GM10847 (cell line): ENCODE data around the gene PSORS1C2.

Experiments
- POLR2A ChIP-seq: IDR thresholded peaks from 2 replicates; pipeline ENCODE4 v1.6.1; 2011; ENCODE audit not compliant: insufficient read length; ENCODE audit errors: extremely low read depth

The PSORS1C2 gene

DNA sequence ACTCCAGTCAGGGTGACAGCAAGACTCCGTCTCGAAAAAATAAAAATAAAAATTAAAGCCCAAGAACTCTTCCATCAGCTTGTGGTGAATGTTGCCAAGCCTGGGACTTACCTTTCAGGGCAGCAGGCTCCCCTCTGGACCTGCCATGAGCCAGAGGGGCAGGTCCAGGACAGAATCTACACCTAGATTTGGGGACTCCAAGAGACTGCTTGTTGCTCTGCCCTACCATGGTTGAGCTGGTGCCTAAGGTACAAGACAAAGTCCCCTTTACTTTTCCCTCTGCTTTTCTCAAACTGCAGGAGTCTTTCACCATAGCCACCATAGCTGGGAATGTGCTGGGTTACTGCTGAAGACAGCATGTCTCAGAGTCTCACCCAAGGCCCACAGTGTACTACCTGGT, 35.7 kb downstream of the PSORS1C2 start:
- no peak for TF ChIP-seq POLR2A

DNA sequence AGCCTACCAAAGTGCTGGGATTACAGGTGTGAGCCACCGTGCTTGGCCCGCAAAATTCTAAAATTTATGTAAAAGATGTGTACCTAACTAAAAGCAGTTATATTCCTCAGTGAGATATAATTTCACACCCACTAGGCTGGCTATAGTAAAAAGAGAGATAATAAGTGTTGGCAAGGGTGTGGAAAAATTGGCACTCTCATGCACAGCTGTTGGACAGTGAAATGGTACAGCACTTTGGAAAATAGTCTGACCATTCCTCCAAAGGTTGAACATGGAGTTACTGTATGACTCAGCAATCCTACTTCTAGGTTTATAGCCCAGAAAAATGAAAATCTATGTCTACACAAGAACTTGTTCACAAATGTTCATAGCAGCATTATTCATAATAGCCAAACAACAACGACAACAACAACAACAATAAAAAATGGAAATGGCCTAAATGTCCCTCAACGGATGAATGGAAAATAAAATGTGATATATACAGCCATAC, 40.4 kb downstream of the PSORS1C2 start:
- no peak for TF ChIP-seq POLR2A

DNA sequence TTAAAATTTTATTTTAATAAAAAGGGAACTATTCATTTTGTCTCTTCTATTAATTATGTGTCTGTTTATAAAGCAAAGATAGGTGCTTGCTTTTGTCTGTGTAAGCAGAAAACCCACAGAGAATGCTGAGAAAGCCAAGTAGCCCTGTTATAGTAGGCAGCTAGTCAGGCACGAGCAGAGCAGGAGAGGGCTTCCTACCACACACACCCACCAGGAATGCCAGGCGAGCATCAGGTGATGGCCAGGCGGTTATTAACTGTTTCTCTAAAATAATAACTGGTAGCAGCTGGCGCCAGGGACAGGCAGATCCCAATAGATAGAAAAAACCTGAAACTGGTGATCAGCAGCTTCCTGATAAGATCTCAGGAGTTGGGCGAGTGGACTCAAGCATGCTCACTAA, 42.2 kb downstream of the PSORS1C2 start:
- TF ChIP-seq POLR2A: no peak

DNA sequence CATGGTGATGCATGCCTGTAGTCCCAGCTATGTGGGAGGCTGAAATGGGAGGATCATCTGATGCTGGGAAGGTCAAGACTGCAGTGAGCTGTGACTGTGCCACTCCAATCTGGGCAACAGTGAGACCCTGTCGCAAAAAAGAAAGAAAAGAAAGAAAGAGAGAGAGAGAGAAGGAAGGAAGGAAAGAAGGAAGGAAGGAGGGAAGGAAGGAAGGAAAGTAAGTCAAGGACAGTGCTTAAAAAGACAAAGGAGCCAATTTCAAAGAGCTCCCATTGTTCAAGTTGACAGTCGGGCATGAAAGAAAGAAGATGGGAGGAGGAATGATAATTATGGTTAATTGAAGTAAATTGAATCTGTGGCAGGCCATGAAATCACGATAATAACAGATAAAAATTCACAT, 42.7 kb downstream of the PSORS1C2 start:
- TF ChIP-seq POLR2A: no peak

DNA sequence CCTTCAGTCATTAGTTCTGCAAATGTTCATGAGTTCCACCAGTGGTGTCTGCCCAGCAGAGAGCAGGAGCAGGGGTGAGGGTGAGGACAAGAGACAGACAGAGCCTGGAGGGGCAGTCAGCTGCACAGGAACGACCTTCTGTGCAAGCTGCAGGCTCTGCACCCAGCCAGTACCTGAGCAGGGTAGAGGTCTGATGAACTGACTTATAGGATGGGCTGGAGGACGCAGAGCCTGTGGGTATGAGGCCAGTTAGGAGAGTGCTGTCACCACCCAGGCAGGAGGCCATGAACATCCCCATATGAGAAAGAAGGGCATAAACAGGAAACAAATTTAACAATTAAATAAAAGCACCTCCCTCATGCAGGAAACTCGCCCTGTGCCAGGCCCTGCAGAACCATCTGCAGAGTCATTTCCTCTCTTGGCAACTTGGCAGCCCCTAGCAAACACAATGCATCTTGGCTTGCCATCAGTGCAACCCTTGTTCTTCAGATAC, 44.4 kb downstream of the PSORS1C2 start:
- no peak for TF ChIP-seq POLR2A

DNA sequence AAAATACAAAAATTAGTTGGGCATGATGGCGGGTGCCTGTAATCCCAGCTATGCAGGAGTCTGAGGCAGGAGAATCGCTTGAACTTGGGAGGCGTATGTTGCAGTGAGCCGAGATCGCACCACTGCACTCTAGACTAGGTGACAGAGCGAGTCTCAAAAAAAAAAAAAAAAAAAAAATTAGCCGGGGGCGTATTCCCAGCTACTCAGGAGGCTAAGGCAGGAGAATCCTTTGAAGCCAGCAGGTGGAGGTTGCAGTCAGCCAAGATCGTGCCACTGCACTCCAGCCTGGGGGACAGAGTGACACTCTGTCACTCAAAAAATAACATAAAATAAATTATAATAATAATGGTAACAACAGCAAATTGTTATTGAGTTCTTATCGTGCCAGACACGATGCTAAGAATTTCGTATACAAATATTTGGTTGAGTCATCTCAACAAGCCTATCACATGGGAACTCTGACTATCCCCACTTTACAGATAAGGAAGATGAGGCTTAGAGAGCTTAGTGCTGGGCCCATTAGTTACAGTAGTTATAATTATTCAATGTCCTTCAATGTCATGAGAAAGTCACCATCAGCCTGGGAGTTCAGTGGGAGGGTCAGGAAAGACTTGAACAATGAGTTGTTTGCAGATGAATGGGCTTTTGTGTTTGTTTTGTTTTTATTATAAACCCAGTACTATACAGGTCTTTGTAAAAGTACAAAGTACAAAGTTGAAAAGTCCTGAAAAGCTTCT, 45.9 kb downstream of the PSORS1C2 start:
- no peak for TF ChIP-seq POLR2A

DNA sequence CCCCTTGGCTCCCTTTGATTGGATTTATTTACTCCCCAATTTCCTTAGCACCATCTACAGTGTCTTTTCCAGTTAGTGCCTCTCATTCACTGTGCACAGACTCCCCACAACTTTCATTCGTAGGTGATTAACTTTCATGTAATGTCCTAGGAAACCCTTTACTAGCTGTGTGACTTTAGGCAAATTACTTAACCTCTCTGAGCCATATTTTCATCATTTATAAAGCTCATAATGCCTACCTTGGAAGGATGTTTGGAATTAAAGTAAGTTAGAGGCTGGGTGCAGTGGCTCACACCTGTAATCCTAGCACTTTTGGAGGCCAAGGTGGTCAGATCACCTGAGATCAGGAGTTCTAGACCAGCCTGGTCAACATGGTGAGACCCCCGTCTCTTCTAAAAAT, 46.6 kb downstream of the PSORS1C2 start:
- TF ChIP-seq POLR2A: no peak

DNA sequence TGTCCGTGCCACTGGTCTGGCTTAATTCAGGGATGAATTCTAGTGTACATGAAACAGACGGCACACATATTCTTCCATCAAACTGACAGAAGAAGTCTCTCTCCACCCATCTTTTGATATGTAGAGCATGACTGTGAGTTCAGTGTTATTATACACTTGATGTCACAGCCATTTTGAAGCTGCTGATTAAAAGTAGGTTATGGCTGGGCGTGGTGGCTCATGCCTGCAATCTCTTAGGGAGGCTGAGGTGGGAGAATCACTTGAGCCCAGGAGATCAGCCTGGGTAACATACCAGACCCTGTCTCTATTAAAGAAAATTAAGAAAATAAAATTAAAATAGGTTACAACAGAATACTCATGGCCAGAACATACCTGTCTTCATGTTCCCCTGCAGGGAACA, 47.2 kb downstream of the PSORS1C2 start:
- TF ChIP-seq POLR2A: no peak

DNA sequence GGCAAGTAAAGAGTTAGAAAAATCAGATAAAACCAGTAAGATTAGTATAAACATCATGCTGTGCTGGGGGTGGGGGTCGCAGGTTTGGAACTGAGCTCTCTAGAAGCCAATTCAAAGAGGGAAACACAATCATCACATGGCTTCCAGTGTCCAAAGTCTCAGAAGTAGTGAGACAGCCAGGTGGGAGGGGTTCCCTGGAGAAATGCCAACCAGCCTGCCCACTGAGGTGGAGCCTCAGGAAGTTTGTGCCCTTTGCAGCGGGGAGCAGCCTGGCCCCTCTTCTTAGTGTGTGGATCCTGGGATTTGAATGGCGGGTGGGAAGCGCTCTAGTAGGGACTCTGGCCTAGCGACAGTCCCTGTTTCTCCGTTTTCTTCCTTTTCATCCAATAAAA, 47.9 kb downstream of the PSORS1C2 start:
- no peak for TF ChIP-seq POLR2A

DNA sequence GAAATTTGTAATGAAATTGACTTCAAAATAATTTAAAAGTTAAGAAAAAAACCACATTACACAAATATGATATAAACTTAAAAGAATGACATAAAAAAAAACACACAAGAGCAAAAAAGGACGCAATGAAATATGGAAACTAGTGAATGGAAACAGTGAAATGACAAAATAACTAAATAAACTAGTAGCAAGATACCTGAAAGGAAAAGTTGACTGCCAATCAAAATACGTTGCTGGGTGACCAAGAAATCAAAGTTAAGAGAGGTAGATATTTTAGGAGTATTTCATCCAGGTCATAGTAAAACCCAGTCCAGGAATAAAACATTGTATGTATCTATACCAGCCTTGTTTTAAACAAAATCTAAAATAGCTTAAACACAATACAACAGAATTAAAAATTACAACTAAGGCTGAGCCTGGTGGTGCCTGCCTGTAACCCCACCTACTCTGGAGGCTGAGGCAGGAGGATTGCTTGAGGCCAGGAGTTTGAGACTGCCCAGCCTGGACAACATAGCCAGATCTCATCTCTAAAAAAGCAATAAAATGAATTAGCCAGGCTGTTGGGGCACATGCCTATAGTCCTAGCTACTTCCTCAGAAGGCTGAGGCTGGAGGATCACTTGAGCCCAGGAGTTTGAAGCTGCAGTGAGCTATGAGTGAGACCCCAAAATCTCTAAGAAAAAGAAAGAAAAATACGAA, 48.4 kb downstream of the PSORS1C2 start:
- no peak for TF ChIP-seq POLR2A
